GM19239 (cell line): ENCODE data around the gene CORO1A.
"Not testable (repeated sequence)": the region's sequence is repeated elsewhere in the genome, so short reads cannot be mapped to it uniquely, and the experiment has no call there.

ENCODE experiments used
- DNase-seq: peaks from one replicate; pipeline ENCODE4 v3.0.0; 2011; ENCODE audit warnings: low spot score; ENCODE audit not compliant: insufficient read length
- FAIRE-seq: peaks from 2 replicates; lab custom pipeline; 2011; peaks lifted over from hg19 to GRCh38; lab: Jason Lieb, UNC

The CORO1A gene

DNA sequence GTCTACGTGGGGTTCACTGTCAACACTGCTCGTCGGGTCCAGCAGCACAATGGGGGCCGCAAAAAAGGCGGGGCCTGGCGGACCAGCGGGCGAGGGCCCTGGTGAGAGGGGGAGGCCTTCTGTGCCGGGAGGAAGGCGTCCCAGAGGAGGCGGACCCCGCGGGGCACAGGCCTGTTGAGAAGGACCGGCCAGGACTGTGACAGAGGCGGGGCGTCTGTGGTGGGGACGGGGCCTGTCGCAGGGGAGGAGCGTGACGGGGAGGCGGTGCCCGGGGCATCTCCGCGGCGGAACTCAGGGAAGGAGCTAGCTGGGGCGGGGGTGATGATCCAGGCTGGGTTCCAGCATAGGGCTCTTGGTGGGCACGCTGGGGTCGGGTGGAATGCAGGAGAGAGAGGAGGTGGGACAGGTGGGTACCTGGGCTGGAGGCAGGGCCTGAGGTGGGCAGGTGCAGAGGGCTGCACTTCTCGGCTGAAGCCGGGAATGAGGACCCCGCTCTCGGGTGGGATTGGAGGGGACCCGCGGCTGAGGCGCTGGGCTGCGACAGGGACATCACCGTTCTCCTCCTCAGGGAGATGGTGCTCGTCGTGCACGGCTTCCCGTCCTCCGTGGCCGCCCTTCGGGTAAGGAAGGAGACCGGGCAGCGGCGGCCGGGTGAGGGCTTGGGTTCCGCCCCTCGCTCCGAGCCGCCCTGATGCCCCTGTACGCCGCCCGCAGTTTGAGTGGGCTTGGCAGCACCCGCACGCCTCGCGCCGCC is 10.9 kb downstream of the CORO1A start:
- not testable (repeated sequence) for FAIRE-seq, DNase-seq

DNA sequence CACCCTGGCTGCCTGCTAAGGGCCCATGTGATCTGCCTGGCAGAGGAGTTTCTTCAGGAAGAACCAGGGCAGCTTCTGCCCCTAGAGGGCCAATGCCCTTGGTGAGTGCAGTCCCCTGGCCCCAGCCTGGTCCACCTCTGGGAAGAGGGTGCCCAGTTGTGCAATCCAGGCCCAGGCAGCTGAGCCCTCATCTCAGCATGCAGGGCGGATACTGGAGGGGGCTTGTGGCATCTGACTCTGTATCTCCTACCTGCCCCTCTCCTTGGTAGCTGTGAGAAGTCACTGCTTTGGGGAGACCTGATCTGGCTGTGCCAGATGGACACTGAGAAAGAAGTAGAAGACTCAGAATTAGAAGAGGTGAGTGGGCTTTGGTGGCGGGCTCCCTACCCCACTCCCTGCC is 13.6 kb downstream of the CORO1A start:
- not testable (repeated sequence) for FAIRE-seq, DNase-seq

DNA sequence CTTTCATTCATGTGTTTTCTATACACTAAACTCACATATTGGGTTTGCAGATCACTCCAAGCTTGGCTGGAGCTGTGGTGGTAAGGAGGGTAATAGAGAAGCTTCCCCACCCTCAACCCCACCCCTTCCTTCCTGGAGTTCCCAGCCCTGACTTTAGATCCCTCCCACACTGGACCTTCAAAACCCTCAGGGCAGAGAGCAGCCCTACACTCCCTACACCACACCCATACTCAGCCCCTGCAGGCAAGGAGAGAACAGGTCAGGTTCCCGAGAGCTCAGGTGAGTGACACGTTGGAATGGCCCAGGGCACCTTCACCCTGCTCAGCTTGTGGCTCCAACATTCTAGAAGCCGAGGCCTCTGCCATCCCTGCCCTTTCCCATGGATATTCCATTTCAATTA is 15.6 kb downstream of the CORO1A start, which contains the start of gene SULT1A3:
SULT1A3 (plus strand) TSS at position 207 of the 400 bp plus-strand sequence. CDS start 1,474 bp downstream, outside the sequence.
- FAIRE-seq, DNase-seq: not testable (repeated sequence)

DNA sequence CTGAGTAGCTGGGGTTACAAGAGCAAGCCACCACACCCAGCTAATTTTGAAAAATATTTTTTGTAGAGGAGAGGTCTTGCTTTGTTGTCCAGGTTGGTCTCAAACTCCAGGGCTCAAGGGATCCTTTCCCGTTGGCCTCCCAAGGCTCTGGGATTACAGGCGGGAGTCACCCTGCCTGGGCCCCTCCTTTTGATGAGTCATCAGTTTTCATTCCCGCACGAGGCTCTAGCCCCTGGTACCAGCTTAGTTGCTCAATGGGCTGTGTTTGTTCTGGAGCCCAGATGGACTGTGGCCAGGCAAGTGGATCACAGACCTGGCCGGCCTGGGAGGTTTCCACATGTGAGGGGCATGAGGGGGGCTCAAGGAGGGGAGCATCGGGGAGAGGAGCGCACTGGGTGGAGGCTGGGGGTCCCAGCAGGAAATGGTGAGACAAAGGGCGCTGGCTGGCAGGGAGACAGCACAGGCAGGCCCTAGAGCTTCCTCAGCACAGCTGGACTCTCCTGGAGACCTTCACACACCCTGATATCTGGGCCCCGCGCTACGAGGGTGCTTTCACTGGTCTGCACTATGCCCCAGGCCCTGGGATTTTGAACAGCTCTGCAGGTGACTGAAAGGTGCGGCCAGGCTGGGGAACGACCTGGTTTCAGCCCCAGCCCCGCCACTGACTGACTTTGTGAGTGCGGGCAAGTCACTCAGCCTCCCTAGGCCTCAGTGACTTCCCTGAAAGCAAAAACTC is 16.4 kb downstream of the CORO1A start:
- not testable (repeated sequence) for DNase-seq, FAIRE-seq

DNA sequence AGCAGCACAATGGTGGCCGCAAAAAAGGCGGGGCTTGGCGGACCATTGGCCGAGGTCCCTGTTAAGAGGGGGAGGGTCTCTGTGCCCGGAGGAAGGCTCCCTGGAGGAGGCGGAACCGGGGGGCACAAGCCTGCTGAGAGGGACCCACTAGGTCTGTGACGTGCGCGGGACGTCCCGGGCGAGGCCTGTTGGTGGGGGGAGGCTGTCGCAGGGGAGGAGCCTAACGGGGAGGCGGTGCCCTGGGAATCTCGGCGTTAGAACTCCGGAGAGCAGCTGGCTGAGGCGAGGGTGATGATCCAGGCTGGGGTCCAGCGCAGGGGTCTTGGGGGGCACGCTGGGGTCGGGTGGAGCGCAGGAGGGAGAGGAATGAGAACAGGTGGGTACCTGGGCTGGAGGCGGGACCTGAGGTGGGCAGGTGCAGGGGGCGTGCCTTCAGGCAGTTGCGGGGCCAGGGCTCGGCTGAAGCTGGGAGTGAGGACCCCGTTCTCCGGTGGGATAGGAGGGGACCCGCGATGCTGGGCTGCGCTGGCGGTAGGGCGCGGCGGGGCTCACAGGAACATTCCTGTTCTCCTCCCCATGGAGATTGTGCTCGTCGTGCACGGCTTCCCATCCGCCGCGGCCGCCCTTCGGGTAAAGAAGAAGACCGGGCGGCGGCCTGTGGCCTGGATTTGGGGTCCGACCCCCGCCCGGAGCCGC is 22.3 kb downstream of the CORO1A start:
- FAIRE-seq, DNase-seq: not testable (repeated sequence)

DNA sequence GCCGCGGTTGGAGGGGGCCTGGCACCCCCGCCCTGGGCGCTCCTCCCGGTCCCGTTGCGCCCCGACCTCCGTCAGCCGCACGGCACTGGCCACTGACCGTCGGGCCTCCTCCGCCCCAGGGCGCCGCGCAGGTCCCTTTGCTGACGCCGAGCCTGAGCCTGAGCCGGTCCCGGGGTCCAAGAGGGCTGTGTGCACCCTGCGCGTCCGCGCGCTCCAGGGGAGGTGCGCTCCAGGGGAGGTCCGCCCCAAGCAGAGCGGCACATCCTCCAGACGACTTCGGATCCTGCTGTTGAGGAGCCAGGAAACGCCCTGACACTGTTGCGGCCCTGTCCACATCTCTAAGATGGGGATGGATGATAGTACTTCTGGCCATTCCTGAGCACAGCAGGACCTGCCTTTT is 22.9 kb downstream of the CORO1A start:
- DNase-seq, FAIRE-seq: not testable (repeated sequence)

DNA sequence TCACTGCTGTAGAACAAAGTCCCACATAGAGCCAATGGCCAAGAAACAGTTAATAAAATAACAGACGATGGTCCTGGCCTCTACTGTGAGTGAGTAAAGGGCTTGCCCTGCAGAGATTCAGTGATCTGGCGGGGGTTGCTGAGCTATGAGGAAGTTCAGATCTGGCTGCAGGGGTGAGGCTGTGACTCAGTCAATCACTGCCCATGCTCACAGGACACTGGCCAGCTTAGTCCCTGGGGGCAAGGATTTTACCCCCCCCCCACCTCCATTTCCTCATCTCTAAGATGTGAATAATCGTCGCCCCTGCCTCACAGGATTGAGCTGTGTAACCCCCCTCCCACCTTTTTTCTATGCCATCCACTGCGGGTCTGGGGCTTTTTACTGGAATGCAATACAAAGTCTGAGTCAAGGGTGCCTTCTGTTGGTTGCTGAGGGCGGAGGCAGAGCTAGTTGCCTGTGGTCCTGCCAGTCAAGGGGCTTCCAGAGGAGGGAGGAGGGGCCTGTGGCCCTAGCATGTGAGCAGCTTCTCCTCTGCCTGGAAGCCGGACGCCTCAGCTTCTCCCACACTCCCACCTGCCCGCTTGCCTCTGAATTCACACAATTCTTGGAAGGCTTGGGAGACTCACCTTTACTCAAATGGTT is 23.8 kb downstream of the CORO1A start:
- not testable (repeated sequence) for FAIRE-seq, DNase-seq

DNA sequence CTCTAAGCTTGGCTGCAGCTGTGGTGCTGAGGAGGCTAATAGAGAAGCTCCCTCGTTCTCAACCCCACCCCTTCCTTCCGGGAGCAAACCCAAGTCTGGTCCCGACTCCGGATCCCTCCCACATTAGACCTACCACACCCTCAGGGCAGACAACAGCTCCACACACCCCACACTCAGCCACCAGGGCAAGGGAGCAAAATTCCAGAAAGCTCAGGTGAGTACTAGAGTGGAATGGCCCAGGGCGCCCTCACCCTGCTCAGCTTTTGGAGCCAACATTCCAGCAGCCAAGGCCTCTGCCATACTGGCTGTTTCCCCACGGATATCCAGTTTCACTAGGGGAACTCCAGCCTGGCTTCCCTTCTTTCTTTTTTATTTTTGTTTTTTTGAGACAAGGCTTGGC is 25.6 kb downstream of the CORO1A start:
- not testable (repeated sequence) for DNase-seq, FAIRE-seq

DNA sequence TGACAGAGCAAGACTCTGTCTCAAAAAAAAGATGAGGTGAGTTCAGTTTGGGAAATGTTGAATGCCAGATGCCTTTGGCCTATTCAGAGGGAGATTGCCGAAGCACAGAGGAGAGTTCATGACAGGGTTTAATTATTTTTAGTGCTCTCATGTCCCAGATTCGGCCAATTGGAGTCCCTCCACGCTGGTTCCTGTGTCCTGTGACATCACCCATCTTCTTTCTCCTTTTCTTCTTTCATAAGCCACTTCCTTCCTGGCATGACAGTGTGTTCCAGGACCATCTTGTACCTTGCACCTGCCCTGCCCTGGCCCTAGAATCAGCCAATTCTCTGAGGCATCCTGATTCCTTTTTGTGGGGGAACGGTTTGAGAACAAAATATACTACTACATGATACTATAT is 28.0 kb downstream of the CORO1A start:
- not testable (repeated sequence) for DNase-seq, FAIRE-seq

DNA sequence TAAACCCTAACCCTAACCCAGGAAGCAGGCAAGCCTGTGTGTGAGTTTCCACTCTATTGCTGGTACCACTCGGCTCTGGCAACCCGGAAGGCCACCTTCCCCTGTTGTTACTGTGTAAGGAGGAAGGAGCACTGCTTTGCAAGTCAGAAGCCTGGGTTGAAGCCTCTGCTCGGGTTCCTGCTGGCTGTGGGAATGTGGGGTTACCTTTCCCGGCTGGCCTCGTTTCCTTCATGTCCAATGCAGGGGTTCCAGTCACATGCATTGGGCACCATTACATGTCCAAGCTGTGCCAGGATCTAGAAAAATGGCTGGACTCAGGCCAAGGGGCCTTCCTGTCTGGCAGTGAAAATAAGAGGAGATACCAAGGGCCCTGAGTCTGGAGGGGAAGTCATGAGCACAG is 33.7 kb downstream of the CORO1A start:
- DNase-seq, FAIRE-seq: not testable (repeated sequence)
